Dermis microvascular lymphatic vessel endothelial cell (primary cell): ENCODE results near the gene ROBO2. TPM values are rescaled to one million over a fixed set of nuclear protein-coding genes. Genes with fewer than 3 reads are reported as not detected.
"Not testable (repeated sequence)": the region's sequence is repeated elsewhere in the genome, so short reads cannot be mapped to it uniquely, and the experiment has no call there.

Source experiments
- DNase-seq, 2 donors: peaks; one replicate each; pipeline versions ENCODE4 v3.0.0 to v3.0.0-alpha.2; 2010; ENCODE audit warnings: low read depth in 2 of 2
- total RNA-seq: library from RNA; depleted of rRNA; stranded (reverse); fragments of >200 nt; gene quantifications from 2 replicates; pipeline ENCODE4 v1.2.1, GENCODE V29; 2014

ROBO2 gene
- total RNA-seq, 1 donor from 2014 or later: under 0.01 TPM

GRCh38 chr3:77410334-77410733, 370.4 kb downstream of the ROBO2 start:
- DNase-seq: not testable (repeated sequence)

- no peak for DNase-seq
Observed at GRCh38 chr3:77411334-77411733, 371.4 kb downstream of the ROBO2 start.

GRCh38 chr3:77412021-77412438, 372.1 kb downstream of the ROBO2 start:
- DNase-seq: no peak

- no peak for DNase-seq
Observed at GRCh38 chr3:77412584-77412983, 372.7 kb downstream of the ROBO2 start.

- no peak for DNase-seq
Observed at GRCh38 chr3:77414881-77415280, 375.0 kb downstream of the ROBO2 start.

- no peak for DNase-seq
Observed at GRCh38 chr3:77420336-77420735, 380.4 kb downstream of the ROBO2 start.

GRCh38 chr3:77421916-77422315, 382.0 kb downstream of the ROBO2 start:
- no peak for DNase-seq

GRCh38 chr3:77426531-77426930, 386.6 kb downstream of the ROBO2 start:
- no peak for DNase-seq

- no peak for DNase-seq
Observed at GRCh38 chr3:77427528-77427927, 387.6 kb downstream of the ROBO2 start.

GRCh38 chr3:77436908-77437307, 397.0 kb downstream of the ROBO2 start:
- DNase-seq: no peak

- no peak for DNase-seq
Observed at GRCh38 chr3:77446084-77446483, 406.2 kb downstream of the ROBO2 start.

GRCh38 chr3:77446761-77447160, 406.9 kb downstream of the ROBO2 start:
- no peak for DNase-seq

- DNase-seq: no peak
Observed at GRCh38 chr3:77449459-77450350, 409.8 kb downstream of the ROBO2 start.

- no peak for DNase-seq
Observed at GRCh38 chr3:77456431-77456830, 416.5 kb downstream of the ROBO2 start.

GRCh38 chr3:77456906-77457305, 417.0 kb downstream of the ROBO2 start:
- no peak for DNase-seq

- no peak for DNase-seq
Observed at GRCh38 chr3:77459926-77460325, 420.0 kb downstream of the ROBO2 start.

GRCh38 chr3:77460326-77460725, 420.4 kb downstream of the ROBO2 start:
- DNase-seq: no peak

GRCh38 chr3:77462951-77463350, 423.1 kb downstream of the ROBO2 start:
- no peak for DNase-seq

- no peak for DNase-seq
Observed at GRCh38 chr3:77464111-77464688, 424.3 kb downstream of the ROBO2 start.

- no peak for DNase-seq
Observed at GRCh38 chr3:77466562-77467115, 426.7 kb downstream of the ROBO2 start.

- DNase-seq: no peak
Observed at GRCh38 chr3:77467702-77468625, 428.1 kb downstream of the ROBO2 start.

GRCh38 chr3:77468626-77469020, 428.7 kb downstream of the ROBO2 start:
- DNase-seq: no peak
